Left ventricle myocardium inferior (tissue), 1 donor: Measurements from ENCODE around the gene HELLS. TPM values are rescaled to one million over a fixed set of nuclear protein-coding genes. Genes with fewer than 3 reads are reported as not detected.
A peak's percentile ranks its signal among the peaks of the same experiment; 100 is the strongest.
"Not testable (repeated sequence)": the region's sequence is repeated elsewhere in the genome, so short reads cannot be mapped to it uniquely, and the experiment has no call there.

ENCODE experiments used
- DNase-seq: peaks from one replicate; pipeline ENCODE4 v3.0.0-alpha.2; 2020
- H3K27ac ChIP-seq: fragments of 200-600 bp; replicated peaks from 2 replicates; pipeline ENCODE4 v1.8.0; 2021
- H3K27me3 ChIP-seq: fragments of 200-600 bp; 2 replicates; pipeline ENCODE4 v1.8.0; 2021; ENCODE audit warnings: low read depth
- H3K36me3 ChIP-seq: fragments of 200-600 bp; 2 replicates; pipeline ENCODE4 v1.8.0; 2021
- H3K4me1 ChIP-seq: fragments of 200-600 bp; 2 replicates; pipeline ENCODE4 v1.8.0; 2021
- H3K4me3 ChIP-seq: fragments of 200-600 bp; 2 replicates; pipeline ENCODE4 v1.8.0; 2021; ENCODE audit warnings: mild to moderate bottlenecking, moderate library complexity
- H3K9me3 ChIP-seq: fragments of 200-600 bp; replicated peaks from 2 replicates; pipeline ENCODE4 v1.8.0; 2021
- intact Hi-C: fragments of 100-400 bp; cut with micrococcal nuclease; formaldehyde crosslinking; loops from one replicate; pipeline ENCODE4 v1.11.0; 2022
- total RNA-seq: library from RNA; stranded (reverse); fragmentation: NEBNext Ultra II Directional; extraction: Animal tissue kit (Norgen Biotek cat#: 25700); gene quantifications from one replicate; pipeline ENCODE4 v1.2.1, GENCODE V29; 2021
- TF ChIP-seq, protein P1 (sequence below): fragments of 200-600 bp; IDR thresholded peaks from 2 replicates; pipeline ENCODE4 v1.8.0; 2021; ENCODE audit warnings: antibody characterized with exemption, mild to moderate bottlenecking, borderline replicate concordance
- donor health status: DM: no; HTN: yes; CAD: no; lungs with severe emphysema.

The HELLS gene
- total RNA-seq, 1 donor from 2014 or later: 0.91 TPM

GRCh38 chr10:94524146-94524545, 21.4 kb upstream of the HELLS start:
- Histone ChIP-seq H3K9me3 (no peaks in the 10 kb centered on the region), H3K4me3 (no peak overlapping the region), H3K4me1 (no peaks in the 10 kb centered on the region), H3K27ac (no peak overlapping the region), H3K27me3 (no peaks in the 10 kb centered on the region), H3K36me3 (peaks cover 29% of the 10 kb centered on the region)
- intact Hi-C loops: no loop called here
- DNase-seq: no peak
- TF ChIP-seq, protein P1, sequence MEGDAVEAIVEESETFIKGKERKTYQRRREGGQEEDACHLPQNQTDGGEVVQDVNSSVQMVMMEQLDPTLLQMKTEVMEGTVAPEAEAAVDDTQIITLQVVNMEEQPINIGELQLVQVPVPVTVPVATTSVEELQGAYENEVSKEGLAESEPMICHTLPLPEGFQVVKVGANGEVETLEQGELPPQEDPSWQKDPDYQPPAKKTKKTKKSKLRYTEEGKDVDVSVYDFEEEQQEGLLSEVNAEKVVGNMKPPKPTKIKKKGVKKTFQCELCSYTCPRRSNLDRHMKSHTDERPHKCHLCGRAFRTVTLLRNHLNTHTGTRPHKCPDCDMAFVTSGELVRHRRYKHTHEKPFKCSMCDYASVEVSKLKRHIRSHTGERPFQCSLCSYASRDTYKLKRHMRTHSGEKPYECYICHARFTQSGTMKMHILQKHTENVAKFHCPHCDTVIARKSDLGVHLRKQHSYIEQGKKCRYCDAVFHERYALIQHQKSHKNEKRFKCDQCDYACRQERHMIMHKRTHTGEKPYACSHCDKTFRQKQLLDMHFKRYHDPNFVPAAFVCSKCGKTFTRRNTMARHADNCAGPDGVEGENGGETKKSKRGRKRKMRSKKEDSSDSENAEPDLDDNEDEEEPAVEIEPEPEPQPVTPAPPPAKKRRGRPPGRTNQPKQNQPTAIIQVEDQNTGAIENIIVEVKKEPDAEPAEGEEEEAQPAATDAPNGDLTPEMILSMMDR: no peak

DNA sequence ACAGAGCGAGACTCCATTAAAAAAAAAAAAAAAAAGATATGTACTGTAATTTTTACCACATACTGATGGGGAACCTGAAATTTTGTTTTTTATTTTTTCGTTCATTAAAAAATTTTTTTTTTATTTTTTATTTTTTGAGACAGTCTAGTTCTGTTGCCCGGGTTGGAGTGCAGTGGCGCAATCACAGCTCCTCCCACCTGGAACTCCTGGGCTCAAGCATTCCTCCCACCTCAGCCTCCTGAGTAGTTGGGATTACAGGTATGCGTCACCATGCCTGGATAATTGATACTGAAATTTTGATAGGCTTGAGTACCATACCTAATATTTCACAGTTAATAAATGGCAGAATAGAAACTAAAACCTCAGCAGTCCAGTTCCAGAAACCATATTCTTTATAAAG, 20.9 kb upstream of the HELLS start:
- intact Hi-C loops: no loop called here
- H3K36me3 ChIP-seq: peaks cover 30% of the 10 kb centered on the region
- H3K27me3 ChIP-seq: no peaks in the 10 kb centered on the region
- H3K4me1 ChIP-seq: no peaks in the 10 kb centered on the region
- no peak overlapping the region for H3K27ac ChIP-seq
- no peaks in the 10 kb centered on the region for H3K9me3 ChIP-seq
- no peak for DNase-seq
- H3K4me3 ChIP-seq: no peak overlapping the region
- TF ChIP-seq, protein P1: no peak

GRCh38 chr10:94531550-94531949, 14.0 kb upstream of the HELLS start:
- H3K27ac ChIP-seq, H3K27me3 ChIP-seq, DNase-seq, H3K4me1 ChIP-seq, intact Hi-C loops, H3K4me3 ChIP-seq, H3K9me3 ChIP-seq: not testable (repeated sequence)
- peaks cover 41% of the 10 kb centered on the region for H3K36me3 ChIP-seq

GRCh38 chr10:94533027-94533426, 12.6 kb upstream of the HELLS start:
- no peaks in the 10 kb centered on the region for H3K27me3 ChIP-seq
- no peak overlapping the region for H3K4me3 ChIP-seq
- peaks cover 39% of the 10 kb centered on the region for H3K36me3 ChIP-seq
- intact Hi-C loops: no loop called here
- H3K4me1 ChIP-seq: no peaks in the 10 kb centered on the region
- no peak for DNase-seq
- TF ChIP-seq, protein P1: no peak
- H3K27ac ChIP-seq: no peak overlapping the region
- no peaks in the 10 kb centered on the region for H3K9me3 ChIP-seq

GRCh38 chr10:94542282-94542681, 3.3 kb upstream of the HELLS start:
- H3K27me3 ChIP-seq: peaks cover 12% of the 10 kb centered on the region
- H3K9me3 ChIP-seq, H3K27ac ChIP-seq, H3K36me3 ChIP-seq, DNase-seq, intact Hi-C loops, H3K4me3 ChIP-seq: not testable (repeated sequence)
- peaks cover 26% of the 10 kb centered on the region for H3K4me1 ChIP-seq

DNA sequence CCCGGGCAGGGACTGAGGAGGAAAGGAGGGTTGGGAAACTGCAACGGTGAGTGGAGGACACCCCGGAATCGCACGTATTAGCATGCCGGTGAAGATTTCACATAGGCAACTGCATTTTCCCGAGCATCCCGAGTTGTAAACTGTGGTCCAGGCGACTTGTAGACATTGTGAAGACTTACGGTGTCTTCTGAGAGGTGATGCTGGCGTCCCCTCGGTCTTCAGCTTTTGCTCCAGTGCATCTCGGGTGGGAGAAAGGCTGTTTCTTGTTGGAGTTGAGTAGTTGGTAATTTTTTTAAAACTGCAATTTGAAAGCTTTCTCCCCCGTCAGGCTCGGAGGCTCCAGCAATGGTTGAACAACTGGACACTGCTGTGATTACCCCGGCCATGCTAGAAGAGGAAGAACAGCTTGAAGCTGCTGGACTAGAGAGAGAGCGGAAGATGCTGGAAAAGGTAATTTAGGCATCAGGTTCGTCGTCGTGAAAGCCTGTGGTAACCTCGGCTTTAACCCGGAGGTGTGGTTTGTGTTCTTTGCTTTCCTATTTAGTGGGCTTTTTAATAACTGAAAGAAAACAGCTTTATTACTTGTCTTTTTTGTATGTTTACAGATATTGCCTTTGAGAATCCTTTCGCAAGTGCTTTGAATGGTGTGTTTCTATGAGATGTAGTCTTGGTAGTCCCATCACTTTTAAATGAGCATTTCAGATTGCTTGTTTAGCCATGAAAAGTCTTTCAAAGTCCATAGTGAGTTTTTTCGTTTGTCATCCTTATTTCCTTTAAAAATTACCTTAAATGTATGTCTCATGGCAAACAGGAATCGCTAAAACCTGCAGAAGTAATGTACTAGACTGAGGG, 687 bp downstream of the HELLS start:
- intact Hi-C loops: no loop called here
- Histone ChIP-seq H3K4me1 (peaks cover 26% of the 10 kb centered on the region), H3K27ac (no peak overlapping the region), H3K4me3 (peak overlapping the region; percentile 77), H3K27me3 (peaks cover 32% of the 10 kb centered on the region), H3K9me3 (no peaks in the 10 kb centered on the region), H3K36me3 (no peaks in the 10 kb centered on the region)
- DNase-seq: no peak
- TF ChIP-seq, protein P1: no peak
